Measurements from ENCODE around the gene ZBTB8OS. TPM values are rescaled to one million over a fixed set of nuclear protein-coding genes. Genes with fewer than 3 reads are reported as not detected.
"Not testable (repeated sequence)": the region's sequence is repeated elsewhere in the genome, so short reads cannot be mapped to it uniquely, and the experiment has no call there.

Gene ZBTB8OS
- total and polyA plus RNA-seq, 2 donors (not counting 1 experiment from before 2014, with no cell fraction given), result 38.0 to 92.3 TPM

DNA sequence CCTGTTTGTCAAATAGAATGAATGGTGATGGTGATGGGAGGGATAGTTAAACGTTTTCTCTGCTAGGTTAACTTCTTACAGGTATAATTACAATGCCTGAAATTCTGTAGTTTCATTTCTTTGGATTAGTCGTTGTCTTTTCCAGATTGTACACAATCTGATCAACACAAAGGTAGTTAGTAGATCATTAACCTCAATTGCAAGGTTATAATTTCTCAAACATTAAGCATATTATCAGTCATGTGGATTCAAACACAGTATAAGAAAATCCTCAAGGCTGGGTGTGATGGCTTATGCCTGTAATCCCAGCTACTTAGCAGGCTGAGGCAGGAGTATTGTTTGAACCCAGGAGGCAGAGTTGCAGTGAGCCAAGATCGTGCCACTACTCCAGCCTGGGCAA lies 31.6 kb upstream of the ZBTB8OS start:
- no peak overlapping the region for H3K4me3 ChIP-seq (replicated peaks in 1 of 4; ENCODE audit: control extremely low read depth in 1 of 4, insufficient read depth in 1 of 4, low read depth in 3 of 4, low read length in 4 of 4)
- H3K27me3 ChIP-seq (ENCODE audit: control insufficient read depth, insufficient read depth, low read length), result no peaks in the 10 kb centered on the region
- H4K20me1 ChIP-seq (ENCODE audit: control insufficient read depth, extremely low read depth, insufficient read depth, low read length), result no peaks in the 10 kb centered on the region
- H3K9ac ChIP-seq (ENCODE audit: insufficient read depth, low read length), result no peak overlapping the region
- H3K27ac ChIP-seq (ENCODE audit: insufficient read depth, low read length), result no peak overlapping the region
- peaks cover 8% of the 10 kb centered on the region for H3K36me3 ChIP-seq (ENCODE audit: control insufficient read depth, insufficient read depth, low read length)
- H3K4me2 ChIP-seq (ENCODE audit: extremely low read depth, insufficient read depth, low read length), result no peak overlapping the region
- no peaks in the 10 kb centered on the region for H3K9me3 ChIP-seq (ENCODE audit: control insufficient read depth, insufficient read depth, low read depth, low read length)
- H3K79me2 ChIP-seq (ENCODE audit: control insufficient read depth, insufficient read depth, low read length), result peaks cover 1% of the 10 kb centered on the region
- TF ChIP-seq CTCF (conservative IDR thresholded peaks at IDR 0.05 in 1 of 2, IDR thresholded peaks at IDR 0.05 in 1 of 2; ENCODE audit: low read depth in 1 of 2, low read length in 2 of 2) (no peak), EZH2 (IDR thresholded peaks at IDR 0.05; ENCODE audit: low read length, missing control alignments) (no peak)
- no peak overlapping the region for H2AFZ ChIP-seq (ENCODE audit: low read length)
- peaks cover 2% of the 10 kb centered on the region for H3K4me1 ChIP-seq (ENCODE audit: control insufficient read depth, extremely low read depth, insufficient read depth, low read length)
- DNase-seq (ENCODE audit: low read depth in 2 of 2), result no peak

DNA sequence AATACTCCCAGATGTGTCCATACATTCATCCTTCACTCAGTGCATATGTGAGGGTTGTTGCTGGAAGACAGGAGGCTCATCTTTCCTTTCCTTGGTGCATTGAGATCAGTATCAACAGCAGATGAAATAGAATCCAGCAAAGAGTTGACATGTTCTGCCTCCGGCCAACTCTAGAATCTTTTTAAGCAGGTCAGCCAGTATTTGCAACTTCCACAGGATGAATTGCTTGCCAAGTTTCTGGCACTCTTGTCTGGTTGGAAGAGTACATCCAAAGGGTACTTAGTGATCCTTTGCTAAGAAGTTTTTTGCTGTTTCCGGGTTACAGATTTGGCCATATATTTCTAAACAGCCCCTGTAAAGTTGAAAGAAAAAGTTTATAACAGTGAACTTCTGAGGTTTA lies 31.2 kb upstream of the ZBTB8OS start:
- DNase-seq (ENCODE audit: low read depth in 2 of 2), result peak; percentile 26 to 47
- no peak overlapping the region for H3K9ac ChIP-seq (ENCODE audit: insufficient read depth, low read length)
- H3K36me3 ChIP-seq (ENCODE audit: control insufficient read depth, insufficient read depth, low read length), result peaks cover 8% of the 10 kb centered on the region
- no peaks in the 10 kb centered on the region for H3K27me3 ChIP-seq (ENCODE audit: control insufficient read depth, insufficient read depth, low read length)
- no peaks in the 10 kb centered on the region for H4K20me1 ChIP-seq (ENCODE audit: control insufficient read depth, extremely low read depth, insufficient read depth, low read length)
- H3K27ac ChIP-seq (ENCODE audit: insufficient read depth, low read length), result no peak overlapping the region
- H2AFZ ChIP-seq (ENCODE audit: low read length), result no peak overlapping the region
- H3K79me2 ChIP-seq (ENCODE audit: control insufficient read depth, insufficient read depth, low read length), result peaks cover 1% of the 10 kb centered on the region
- peaks cover 2% of the 10 kb centered on the region for H3K4me1 ChIP-seq (ENCODE audit: control insufficient read depth, extremely low read depth, insufficient read depth, low read length)
- no peak overlapping the region for H3K4me2 ChIP-seq (ENCODE audit: extremely low read depth, insufficient read depth, low read length)
- no peak overlapping the region for H3K4me3 ChIP-seq (replicated peaks in 1 of 4; ENCODE audit: control extremely low read depth in 1 of 4, insufficient read depth in 1 of 4, low read depth in 3 of 4, low read length in 4 of 4)
- H3K9me3 ChIP-seq (ENCODE audit: control insufficient read depth, insufficient read depth, low read depth, low read length), result no peaks in the 10 kb centered on the region
- TF ChIP-seq EZH2 (IDR thresholded peaks at IDR 0.05; ENCODE audit: low read length, missing control alignments) (no peak), CTCF (conservative IDR thresholded peaks at IDR 0.05 in 1 of 2, IDR thresholded peaks at IDR 0.05 in 1 of 2; ENCODE audit: low read depth in 1 of 2, low read length in 2 of 2) (no peak)

- Histone ChIP-seq H3K9ac (ENCODE audit: insufficient read depth, low read length) (no peak overlapping the region), H3K79me2 (ENCODE audit: control insufficient read depth, insufficient read depth, low read length) (peaks cover 1% of the 10 kb centered on the region), H3K4me2 (ENCODE audit: extremely low read depth, insufficient read depth, low read length) (no peak overlapping the region), H3K4me1 (ENCODE audit: control insufficient read depth, extremely low read depth, insufficient read depth, low read length) (peaks cover 2% of the 10 kb centered on the region), H3K36me3 (ENCODE audit: control insufficient read depth, insufficient read depth, low read length) (peaks cover 10% of the 10 kb centered on the region), H2AFZ (ENCODE audit: low read length) (no peak overlapping the region), H3K27me3 (ENCODE audit: control insufficient read depth, insufficient read depth, low read length) (no peaks in the 10 kb centered on the region), H4K20me1 (ENCODE audit: control insufficient read depth, extremely low read depth, insufficient read depth, low read length) (no peaks in the 10 kb centered on the region), H3K9me3 (ENCODE audit: control insufficient read depth, insufficient read depth, low read depth, low read length) (no peaks in the 10 kb centered on the region), H3K4me3 (replicated peaks in 1 of 4; ENCODE audit: control extremely low read depth in 1 of 4, insufficient read depth in 1 of 4, low read depth in 3 of 4, low read length in 4 of 4) (no peak overlapping the region), H3K27ac (ENCODE audit: insufficient read depth, low read length) (no peak overlapping the region)
- TF ChIP-seq CTCF (conservative IDR thresholded peaks at IDR 0.05 in 1 of 2, IDR thresholded peaks at IDR 0.05 in 1 of 2; ENCODE audit: low read depth in 1 of 2, low read length in 2 of 2), result no peak
- TF ChIP-seq EZH2 (IDR thresholded peaks at IDR 0.05; ENCODE audit: low read length, missing control alignments), result no peak
- DNase-seq (ENCODE audit: low read depth in 2 of 2), result no peak
These were observed 30.3 kb upstream of the ZBTB8OS start for GRCh38 chr1:32680642-32681041.

- H3K79me2 ChIP-seq (ENCODE audit: control insufficient read depth, insufficient read depth, low read length); H3K9ac ChIP-seq (ENCODE audit: insufficient read depth, low read length); H2AFZ ChIP-seq (ENCODE audit: low read length); H3K4me2 ChIP-seq (ENCODE audit: extremely low read depth, insufficient read depth, low read length); H3K27me3 ChIP-seq (ENCODE audit: control insufficient read depth, insufficient read depth, low read length); H3K4me3 ChIP-seq (replicated peaks in 1 of 4; ENCODE audit: control extremely low read depth in 1 of 4, insufficient read depth in 1 of 4, low read depth in 3 of 4, low read length in 4 of 4); DNase-seq (ENCODE audit: low read depth in 2 of 2); H3K36me3 ChIP-seq (ENCODE audit: control insufficient read depth, insufficient read depth, low read length); H4K20me1 ChIP-seq (ENCODE audit: control insufficient read depth, extremely low read depth, insufficient read depth, low read length); H3K4me1 ChIP-seq (ENCODE audit: control insufficient read depth, extremely low read depth, insufficient read depth, low read length); H3K9me3 ChIP-seq (ENCODE audit: control insufficient read depth, insufficient read depth, low read depth, low read length); H3K27ac ChIP-seq (ENCODE audit: insufficient read depth, low read length): not testable (repeated sequence)
These were observed 29.6 kb upstream of the ZBTB8OS start for GRCh38 chr1:32679993-32680392.
